H1 (cell line): ENCODE data around the gene CCDC24.

Source experiments
- CBX8 ChIP-seq: fragments of 300-800, 300-1000 bp; sonication (generic); IDR thresholded peaks from 2 replicates; pipeline ENCODE4 v1.7.1; 2016; ENCODE audit warnings: low read depth, low read length, borderline replicate concordance
- CEBPB ChIP-seq: IDR thresholded peaks from 2 replicates; pipeline ENCODE4 v1.6.1; 2012; ENCODE audit warnings: low read depth, low read length
- CHD1 ChIP-seq: IDR thresholded peaks from 2 replicates; pipeline ENCODE4 v1.6.1; 2012; ENCODE audit warnings: low read depth, low read length, improper control_type of control experiment
- CHD2 ChIP-seq: IDR thresholded peaks from 2 replicates; pipeline ENCODE4 v1.6.1; 2012; ENCODE audit warnings: low read length, improper control_type of control experiment
- EGR1 ChIP-seq: IDR thresholded peaks from 2 replicates; pipeline ENCODE4 v1.6.1; 2011; ENCODE audit warnings: low read depth, low read length, borderline replicate concordance
- JUN ChIP-seq: IDR thresholded peaks from 2 replicates; pipeline ENCODE4 v1.6.1; 2011; ENCODE audit warnings: low read depth, mild to moderate bottlenecking, improper control_type of control experiment, low read length
- RAD21 ChIP-seq, 2 experiments: IDR thresholded peaks in 1 of 2; conservative IDR thresholded peaks in 1 of 2; 2 replicates each; pipeline ENCODE4 v1.6.1; 2011; ENCODE audit warnings: low read depth in 2 of 2, low read length in 2 of 2, improper control_type of control experiment in 1 of 2, inconsistent platforms in 1 of 2, mild to moderate bottlenecking in 1 of 2, moderate library complexity in 1 of 2
- TAF1 ChIP-seq: IDR thresholded peaks from 2 replicates; pipeline ENCODE4 v1.6.1; 2011; ENCODE audit warnings: mild to moderate bottlenecking, low read depth, low read length
- TCF12 ChIP-seq: IDR thresholded peaks from 2 replicates; pipeline ENCODE4 v1.6.1; 2011; ENCODE audit warnings: low read depth, mild to moderate bottlenecking, low read length
- TF ChIP-seq, protein P1 (sequence below), 3 experiments: IDR thresholded peaks; 1 replicate in 2 of 3; 2 replicates in 1 of 3; pipeline versions ENCODE4 v1.5.1 to v1.6.1; 2011; ENCODE audit warnings: low read length in 3 of 3, mild to moderate bottlenecking in 3 of 3, inconsistent platforms in 2 of 3, low read depth in 1 of 3, moderate library complexity in 1 of 3; ENCODE audit not compliant: insufficient read depth in 1 of 3; ENCODE audit errors: control extremely low read depth in 1 of 3

GRCh38 chr1:44010935-44011471 is 19.6 kb downstream of the CCDC24 start:
- no peak for TF ChIP-seq EGR1
- TF ChIP-seq CHD2: no peak
- TF ChIP-seq CHD1: no peak
- TF ChIP-seq, protein P1, sequence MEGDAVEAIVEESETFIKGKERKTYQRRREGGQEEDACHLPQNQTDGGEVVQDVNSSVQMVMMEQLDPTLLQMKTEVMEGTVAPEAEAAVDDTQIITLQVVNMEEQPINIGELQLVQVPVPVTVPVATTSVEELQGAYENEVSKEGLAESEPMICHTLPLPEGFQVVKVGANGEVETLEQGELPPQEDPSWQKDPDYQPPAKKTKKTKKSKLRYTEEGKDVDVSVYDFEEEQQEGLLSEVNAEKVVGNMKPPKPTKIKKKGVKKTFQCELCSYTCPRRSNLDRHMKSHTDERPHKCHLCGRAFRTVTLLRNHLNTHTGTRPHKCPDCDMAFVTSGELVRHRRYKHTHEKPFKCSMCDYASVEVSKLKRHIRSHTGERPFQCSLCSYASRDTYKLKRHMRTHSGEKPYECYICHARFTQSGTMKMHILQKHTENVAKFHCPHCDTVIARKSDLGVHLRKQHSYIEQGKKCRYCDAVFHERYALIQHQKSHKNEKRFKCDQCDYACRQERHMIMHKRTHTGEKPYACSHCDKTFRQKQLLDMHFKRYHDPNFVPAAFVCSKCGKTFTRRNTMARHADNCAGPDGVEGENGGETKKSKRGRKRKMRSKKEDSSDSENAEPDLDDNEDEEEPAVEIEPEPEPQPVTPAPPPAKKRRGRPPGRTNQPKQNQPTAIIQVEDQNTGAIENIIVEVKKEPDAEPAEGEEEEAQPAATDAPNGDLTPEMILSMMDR (IDR thresholded peaks at IDR 0.05; ENCODE audit: control extremely low read depth in 1 of 3, insufficient read depth in 1 of 3, low read depth in 1 of 3, low read length in 3 of 3): peak in 2 of 3 experiments; percentile 10 to 15; a peak in 1 of 4 replicates
- TF ChIP-seq CBX8: no peak
- TF ChIP-seq TCF12: no peak
- no peak for TF ChIP-seq RAD21 (IDR thresholded peaks at IDR 0.05 in 1 of 2, conservative IDR thresholded peaks at IDR 0.05 in 1 of 2; ENCODE audit: low read depth in 2 of 2, low read length in 2 of 2)
- TF ChIP-seq TAF1: no peak
- no peak for TF ChIP-seq CEBPB
- TF ChIP-seq JUN: no peak
